Activated CD8-positive, alpha-beta T cell treated with anti-CD3 and anti-CD28 coated beads for 36 hours (primary cell): Measurements from ENCODE around the gene AGAP1. TPM values are rescaled to one million over a fixed set of nuclear protein-coding genes. Genes with fewer than 3 reads are reported as not detected.

ENCODE experiments used
- ATAC-seq: fragments of 200-7000 bp; cut with Tn5 transposase; one replicate; pipeline ENCODE4 v1.10.0; 2021; ENCODE audit warnings: mild to moderate bottlenecking, moderate library complexity
- CTCF ChIA-PET: fragments of 350-600 bp; sonication (Branson Sonifier 250); formaldehyde crosslinking; loops from one replicate; lab custom pipeline; 2021; ENCODE audit warnings: antibody characterized with exemption; lab: Charles Lee
- POLR2A ChIA-PET: fragments of 350-600 bp; sonication (Branson Sonifier 250); formaldehyde crosslinking; loops from one replicate; lab custom pipeline; 2021; ENCODE audit warnings: antibody characterized with exemption; lab: Charles Lee
- DNase-seq: peaks from one replicate; pipeline ENCODE4 v3.0.0-alpha.2; 2020
- H3K27ac Mint-ChIP-seq: one replicate; pipeline ENCODE4 v1.8.0; 2021; ENCODE audit warnings: mild to moderate bottlenecking, mixed read lengths
- H3K27me3 Mint-ChIP-seq: one replicate; pipeline ENCODE4 v1.8.0; 2021; ENCODE audit warnings: mixed read lengths
- H3K36me3 Mint-ChIP-seq: one replicate; pipeline ENCODE4 v1.8.0; 2021; ENCODE audit warnings: low read depth, mixed read lengths
- H3K4me1 Mint-ChIP-seq: one replicate; pipeline ENCODE4 v1.8.0; 2021; ENCODE audit warnings: low read depth, mixed read lengths
- H3K4me3 Mint-ChIP-seq: one replicate; pipeline ENCODE4 v1.8.0; 2021; ENCODE audit warnings: mild to moderate bottlenecking, moderate library complexity, mixed read lengths
- H3K9me3 Mint-ChIP-seq: one replicate; pipeline ENCODE4 v1.8.0; 2021; ENCODE audit warnings: mixed read lengths
- CTCF ChIP-seq: fragments of 200-600 bp; IDR thresholded peaks from one replicate; pipeline ENCODE4 v1.8.0; 2022; ENCODE audit warnings: antibody characterized with exemption, mild to moderate bottlenecking
- intact Hi-C: fragments of 100-400 bp; cut with micrococcal nuclease; formaldehyde crosslinking; loops from one replicate; pipeline ENCODE4 v1.10.0; 2022
- total RNA-seq, 2 experiments: library from RNA; stranded (reverse); gene quantifications; one replicate each; pipeline ENCODE4 v1.2.3, GENCODE V29; 2021

AGAP1 gene
- total RNA-seq, 2 experiments from 2014 or later: 2.5 to 2.9 TPM

GRCh38 chr2:235908826-235909225, 415.0 kb downstream of the AGAP1 start:
- DNase-seq (no peak), ATAC-seq (no peak)
- no peaks in the 10 kb centered on the region for H3K36me3 Mint-ChIP-seq
- ChIA-PET POLR2A (no interaction called here), CTCF (no interaction called here)
- H3K9me3 Mint-ChIP-seq: no peaks in the 10 kb centered on the region
- H3K27me3 Mint-ChIP-seq: peaks cover 10% of the 10 kb centered on the region
- no peak overlapping the region for H3K4me3 Mint-ChIP-seq
- no peak for TF ChIP-seq CTCF
- no peaks in the 10 kb centered on the region for H3K4me1 Mint-ChIP-seq
- H3K27ac Mint-ChIP-seq: no peak overlapping the region
- intact Hi-C loops: no loop called here

- H3K9me3 Mint-ChIP-seq: no peaks in the 10 kb centered on the region
Measured at GRCh38 chr2:235909358-235909757, 415.5 kb downstream of the AGAP1 start.

GRCh38 chr2:235910067-235910466, 416.2 kb downstream of the AGAP1 start:
- DNase-seq (no peak), ATAC-seq (no peak)
- no peak for TF ChIP-seq CTCF
- CTCF ChIA-PET: no interaction called here
- POLR2A ChIA-PET: no interaction called here
- Mint-ChIP-seq H3K9me3 (no peaks in the 10 kb centered on the region), H3K4me3 (no peak overlapping the region), H3K27me3 (peaks cover 7% of the 10 kb centered on the region), H3K36me3 (no peaks in the 10 kb centered on the region), H3K27ac (no peak overlapping the region), H3K4me1 (no peaks in the 10 kb centered on the region)
- intact Hi-C loops: no loop called here

More at GRCh38 chr2:235909358-235909757, 415.5 kb downstream of the AGAP1 start:
- H3K4me3 Mint-ChIP-seq: no peak overlapping the region
- CTCF ChIA-PET: no interaction called here
- no peaks in the 10 kb centered on the region for H3K36me3 Mint-ChIP-seq
- intact Hi-C loops: no loop called here
- no peak overlapping the region for H3K27ac Mint-ChIP-seq
- no peak for TF ChIP-seq CTCF
- DNase-seq (no peak), ATAC-seq (no peak)
- H3K4me1 Mint-ChIP-seq: no peaks in the 10 kb centered on the region
- H3K27me3 Mint-ChIP-seq: peaks cover 8% of the 10 kb centered on the region
- POLR2A ChIA-PET: no interaction called here

GRCh38 chr2:235911125-235911524, 417.3 kb downstream of the AGAP1 start:
- ChIA-PET POLR2A (no interaction called here), CTCF (no interaction called here)
- ATAC-seq (no peak), DNase-seq (no peak)
- H3K36me3 Mint-ChIP-seq: no peaks in the 10 kb centered on the region
- no peak overlapping the region for H3K27ac Mint-ChIP-seq
- H3K4me1 Mint-ChIP-seq: no peaks in the 10 kb centered on the region
- H3K4me3 Mint-ChIP-seq: no peak overlapping the region
- intact Hi-C loops: no loop called here
- TF ChIP-seq CTCF: no peak
- H3K9me3 Mint-ChIP-seq: peaks cover 2% of the 10 kb centered on the region
- H3K27me3 Mint-ChIP-seq: peaks cover 4% of the 10 kb centered on the region

- CTCF ChIA-PET: no interaction called here
- Mint-ChIP-seq H3K36me3 (no peaks in the 10 kb centered on the region), H3K4me3 (no peak overlapping the region), H3K4me1 (no peaks in the 10 kb centered on the region), H3K27ac (no peak overlapping the region), H3K9me3 (peaks cover 2% of the 10 kb centered on the region), H3K27me3 (no peaks in the 10 kb centered on the region)
- intact Hi-C loops: no loop called here
- ATAC-seq: no peak
- TF ChIP-seq CTCF: no peak
- no peak for DNase-seq
- POLR2A ChIA-PET: no interaction called here
Measured at GRCh38 chr2:235911633-235912233, 417.9 kb downstream of the AGAP1 start.
